ENCODE results near the gene HIP1.

- TF ChIP-seq CTCF (IDR thresholded peaks at IDR 0.05) (no peak), POLR2A (IDR thresholded peaks at IDR 0.05) (no peak), EP300 (IDR thresholded peaks at IDR 0.05) (no peak)
These were observed 70.8 kb downstream of the HIP1 start for GRCh38 chr7:75667938-75668337.

Data from sigmoid colon (tissue), 4 donors.